ENCODE data around the gene HOXC11. TPM values are rescaled to one million over a fixed set of nuclear protein-coding genes. Genes with fewer than 3 reads are reported as not detected.

The HOXC11 gene
- polyA plus RNA-seq, 4 donors, result 0.03 to 1.1 (median 0.63) TPM

DNA sequence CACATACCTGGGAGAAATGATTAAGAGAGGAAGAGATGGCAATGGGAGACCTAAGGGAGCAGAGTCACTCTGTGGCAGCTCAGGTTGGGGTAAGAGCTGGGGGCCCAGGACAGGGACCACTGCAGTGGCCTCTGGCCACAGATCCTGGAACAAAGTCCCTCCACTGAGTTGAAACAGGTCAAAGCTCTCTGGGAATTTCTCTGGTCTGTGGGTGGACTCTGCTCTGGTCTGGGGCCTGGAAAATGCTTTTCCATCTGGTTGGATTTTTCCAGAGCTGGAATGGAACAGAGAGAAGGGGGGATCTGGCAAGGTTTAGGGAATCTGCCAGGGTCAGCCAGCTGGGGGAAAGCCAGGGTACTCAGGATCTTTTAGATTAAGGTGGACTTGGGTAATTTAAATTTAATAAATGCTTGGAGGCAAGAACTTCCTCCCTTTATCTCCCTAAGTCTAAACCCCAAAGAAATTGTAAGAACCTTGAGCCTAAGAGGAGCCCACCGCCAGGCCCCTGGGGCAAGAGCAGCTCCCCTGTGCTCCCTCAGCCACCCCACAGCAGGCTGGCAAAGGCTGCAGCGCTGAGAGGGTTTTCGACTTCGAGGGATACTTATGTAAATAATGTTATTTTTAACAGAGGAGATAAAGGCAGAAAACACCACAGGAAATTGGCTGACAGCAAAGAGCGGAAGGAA lies 15.8 kb downstream of the HOXC11 start:
- DNase-seq, result peak in 1 of 2 donors; percentile 33
- Histone ChIP-seq H3K27ac (ENCODE audit: low read depth in 1 of 3, low read length in 2 of 3) (no peak overlapping the region), H3K36me3 (ENCODE audit: control insufficient read depth in 3 of 3, insufficient read depth in 2 of 3, low read depth in 1 of 3, low read length in 3 of 3) (no peaks in the 10 kb centered on the region), H3K4me1 (ENCODE audit: control insufficient read depth in 3 of 3, insufficient read depth in 2 of 3, low read depth in 1 of 3, low read length in 2 of 3) (peaks cover 3 to 32% (median 5%) of the 10 kb centered on the region in 3 donors), H3K27me3 (ENCODE audit: control insufficient read depth in 3 of 3, insufficient read depth in 3 of 3, low read length in 3 of 3) (peaks cover 7 to 99% (median 70%) of the 10 kb centered on the region in 3 donors), H3K9me3 (ENCODE audit: control insufficient read depth in 2 of 2, insufficient read depth in 1 of 2, low read depth in 1 of 2, low read length in 1 of 2) (peaks cover 0 to 4% of the 10 kb centered on the region in 2 donors), H3K4me3 (ENCODE audit: low read depth in 1 of 3, low read length in 3 of 3) (no peak overlapping the region)
- WGBS, 3 donors, result 7 to 10% (median 8%) methylated on average over 5 of the region's 5 CpGs
- FAIRE-seq, result no peak

DNA sequence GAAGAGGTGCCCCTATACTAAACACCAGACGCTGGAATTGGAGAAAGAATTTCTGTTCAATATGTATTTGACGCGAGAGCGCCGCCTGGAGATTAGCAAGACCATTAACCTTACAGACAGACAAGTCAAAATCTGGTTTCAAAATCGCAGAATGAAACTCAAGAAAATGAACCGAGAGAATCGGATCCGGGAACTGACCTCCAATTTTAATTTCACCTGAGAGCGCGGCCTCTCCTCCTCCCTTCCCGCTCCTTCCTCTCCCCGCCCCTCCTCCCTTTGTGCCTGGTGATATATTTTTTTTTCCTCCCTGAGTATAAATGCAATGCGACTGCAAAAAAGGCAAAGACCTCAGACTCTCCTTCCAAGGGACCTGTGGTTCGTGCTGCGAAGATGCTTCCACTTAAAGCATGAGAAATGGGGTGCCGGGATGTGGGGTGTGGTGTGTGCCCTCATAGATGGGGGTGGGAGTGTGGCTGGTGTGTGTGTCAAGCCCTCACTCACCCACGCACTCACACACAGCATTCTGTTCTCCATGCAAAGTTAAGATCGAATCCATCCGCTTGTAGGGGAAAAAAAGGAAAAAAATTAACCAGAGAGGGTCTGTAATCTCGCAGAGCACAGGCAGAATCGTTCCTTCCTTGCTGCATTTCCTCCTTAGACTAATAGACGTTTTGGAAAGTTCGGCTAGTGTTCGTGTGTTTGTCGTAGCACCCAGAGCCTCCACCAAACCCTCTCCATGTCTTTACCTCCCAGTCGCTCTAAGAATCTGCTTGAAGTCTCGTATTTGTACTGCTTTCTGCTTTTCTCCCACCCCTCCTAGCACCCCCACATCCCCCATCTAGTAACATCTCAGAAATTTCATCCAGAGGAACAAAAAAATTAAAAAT lies 16.5 kb downstream of the HOXC11 start:
- peaks cover 0 to 4% of the 10 kb centered on the region in 2 donors for H3K9me3 ChIP-seq (ENCODE audit: control insufficient read depth in 2 of 2, insufficient read depth in 1 of 2, low read depth in 1 of 2, low read length in 1 of 2)
- H3K4me3 ChIP-seq (ENCODE audit: low read depth in 1 of 3, low read length in 3 of 3), result no peak overlapping the region
- FAIRE-seq (no peak), DNase-seq (peak; percentile 56 to 71)
- WGBS, 3 donors, result 3 to 5% (median 4%) methylated on average over 28 of the region's 28 CpGs
- peaks cover 7 to 99% (median 70%) of the 10 kb centered on the region in 3 donors for H3K27me3 ChIP-seq (ENCODE audit: control insufficient read depth in 3 of 3, insufficient read depth in 3 of 3, low read length in 3 of 3)
- peaks cover 5 to 38% (median 6%) of the 10 kb centered on the region in 3 donors for H3K4me1 ChIP-seq (ENCODE audit: control insufficient read depth in 3 of 3, insufficient read depth in 2 of 3, low read depth in 1 of 3, low read length in 2 of 3)
- no peak overlapping the region for H3K27ac ChIP-seq (ENCODE audit: low read depth in 1 of 3, low read length in 2 of 3)
- H3K36me3 ChIP-seq (ENCODE audit: control insufficient read depth in 3 of 3, insufficient read depth in 2 of 3, low read depth in 1 of 3, low read length in 3 of 3), result no peaks in the 10 kb centered on the region

DNA sequence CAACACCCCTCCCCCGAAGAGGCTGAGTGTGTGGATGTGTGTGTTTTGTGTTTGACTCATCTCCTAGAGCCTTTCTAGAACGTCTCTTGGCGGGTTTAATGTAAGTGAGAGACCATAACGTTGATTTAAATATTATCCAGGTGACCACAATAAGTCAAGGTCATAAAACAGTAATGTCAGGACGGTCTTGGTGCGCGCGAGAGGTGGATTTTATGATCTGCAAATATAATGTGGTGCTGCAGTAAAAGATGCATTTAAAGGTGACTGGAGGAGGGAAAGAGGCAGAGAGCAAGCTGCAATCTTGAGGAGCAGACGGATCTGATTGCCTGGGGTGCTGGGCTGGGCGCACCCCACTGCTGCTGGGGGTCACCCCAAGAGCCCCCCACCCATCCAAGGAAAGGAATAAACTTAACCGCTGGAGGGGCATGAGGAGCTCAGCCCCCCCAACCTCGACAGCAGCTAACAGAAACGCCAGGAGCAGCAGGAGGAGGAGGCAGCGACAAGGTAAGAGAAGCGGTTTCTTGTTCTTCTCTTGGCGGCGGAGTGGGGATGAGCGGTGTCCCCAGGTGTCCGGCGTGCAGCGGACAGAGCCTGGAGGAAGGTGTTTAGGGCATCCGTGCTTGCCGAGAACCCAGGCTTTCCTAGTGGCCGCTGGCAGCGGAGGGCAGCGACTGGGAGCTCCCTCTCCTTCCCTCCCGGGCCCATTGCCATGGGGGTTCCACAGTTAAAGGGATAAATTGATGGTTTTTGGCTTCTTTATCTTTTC lies 17.6 kb downstream of the HOXC11 start:
- DNase-seq (peak in 1 of 2 donors; percentile 32), FAIRE-seq (no peak)
- Histone ChIP-seq H3K4me1 (ENCODE audit: control insufficient read depth in 3 of 3, insufficient read depth in 2 of 3, low read depth in 1 of 3, low read length in 2 of 3) (peaks cover 4 to 43% (median 8%) of the 10 kb centered on the region in 3 donors), H3K4me3 (ENCODE audit: low read depth in 1 of 3, low read length in 3 of 3) (no peak overlapping the region), H3K27me3 (ENCODE audit: control insufficient read depth in 3 of 3, insufficient read depth in 3 of 3, low read length in 3 of 3) (peaks cover 7 to 100% (median 73%) of the 10 kb centered on the region in 3 donors), H3K9me3 (ENCODE audit: control insufficient read depth in 2 of 2, insufficient read depth in 1 of 2, low read depth in 1 of 2, low read length in 1 of 2) (peaks cover 0 to 4% of the 10 kb centered on the region in 2 donors), H3K36me3 (ENCODE audit: control insufficient read depth in 3 of 3, insufficient read depth in 2 of 3, low read depth in 1 of 3, low read length in 3 of 3) (no peaks in the 10 kb centered on the region), H3K27ac (ENCODE audit: low read depth in 1 of 3, low read length in 2 of 3) (no peak overlapping the region)
- WGBS, 3 donors, result 3 to 7% (median 4%) methylated on average over 27 of the region's 27 CpGs

DNA sequence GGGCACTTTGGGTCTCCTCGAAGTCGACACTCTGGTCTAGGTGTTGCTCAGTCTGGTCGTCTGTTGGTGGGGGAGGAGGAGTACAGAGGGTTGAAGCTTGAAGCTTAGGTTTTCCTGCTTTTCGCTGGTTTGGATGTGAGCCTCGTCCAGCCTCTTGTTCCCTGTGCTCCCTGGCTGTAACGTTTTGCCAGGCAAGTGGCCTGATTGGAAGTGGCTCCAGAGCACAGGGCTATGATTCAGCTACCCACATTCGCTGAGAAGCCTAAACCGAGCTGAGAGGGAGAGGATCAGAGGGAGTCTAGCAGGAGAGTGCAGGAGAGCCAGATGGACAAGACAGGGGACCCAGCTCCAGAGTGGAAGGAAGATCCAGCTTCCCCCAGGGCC lies 18.1 kb downstream of the HOXC11 start:
- Histone ChIP-seq H3K27me3 (ENCODE audit: control insufficient read depth in 3 of 3, insufficient read depth in 3 of 3, low read length in 3 of 3) (peaks cover 7 to 100% (median 71%) of the 10 kb centered on the region in 3 donors), H3K9me3 (ENCODE audit: control insufficient read depth in 2 of 2, insufficient read depth in 1 of 2, low read depth in 1 of 2, low read length in 1 of 2) (no peaks in the 10 kb centered on the region), H3K27ac (ENCODE audit: low read depth in 1 of 3, low read length in 2 of 3) (no peak overlapping the region), H3K36me3 (ENCODE audit: control insufficient read depth in 3 of 3, insufficient read depth in 2 of 3, low read depth in 1 of 3, low read length in 3 of 3) (no peaks in the 10 kb centered on the region), H3K4me3 (ENCODE audit: low read depth in 1 of 3, low read length in 3 of 3) (no peak overlapping the region), H3K4me1 (ENCODE audit: control insufficient read depth in 3 of 3, insufficient read depth in 2 of 3, low read depth in 1 of 3, low read length in 2 of 3) (peaks cover 4 to 44% (median 4%) of the 10 kb centered on the region in 3 donors)
- WGBS, 3 donors, result 4 to 7% (median 4%) methylated on average over 8 of the region's 8 CpGs
- FAIRE-seq (no peak), DNase-seq (no peak)

DNA sequence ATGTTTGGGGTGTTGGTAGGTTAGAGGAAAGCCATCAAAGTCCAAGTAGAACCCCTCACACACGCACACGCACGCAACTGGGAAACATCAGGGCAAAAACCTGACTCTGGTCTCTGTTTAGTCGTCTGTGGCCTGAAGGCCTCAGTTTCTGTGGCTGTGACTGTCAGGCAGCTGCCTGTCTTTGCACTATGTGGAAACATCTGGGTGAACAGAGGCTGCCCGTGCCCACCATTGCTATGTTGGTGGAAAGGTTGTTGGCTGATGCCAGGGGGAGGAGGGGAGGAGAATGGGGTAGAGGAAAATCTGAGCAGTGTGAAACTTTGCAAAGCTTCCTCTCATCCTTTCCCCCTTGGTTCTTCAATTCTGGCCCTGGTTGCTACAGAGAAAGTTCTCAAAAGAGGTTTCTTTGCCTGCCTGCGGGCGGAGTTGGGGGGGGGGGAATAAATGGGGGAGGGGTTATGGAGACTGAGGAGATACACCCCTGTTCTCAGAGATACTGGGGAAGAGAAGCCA lies 19.5 kb downstream of the HOXC11 start:
- Histone ChIP-seq H3K9me3 (ENCODE audit: control insufficient read depth in 2 of 2, insufficient read depth in 1 of 2, low read depth in 1 of 2, low read length in 1 of 2) (peaks cover 0 to 3% of the 10 kb centered on the region in 2 donors), H3K36me3 (ENCODE audit: control insufficient read depth in 3 of 3, insufficient read depth in 2 of 3, low read depth in 1 of 3, low read length in 3 of 3) (no peaks in the 10 kb centered on the region), H3K4me1 (ENCODE audit: control insufficient read depth in 3 of 3, insufficient read depth in 2 of 3, low read depth in 1 of 3, low read length in 2 of 3) (peaks cover 4 to 40% (median 4%) of the 10 kb centered on the region in 3 donors), H3K4me3 (ENCODE audit: low read depth in 1 of 3, low read length in 3 of 3) (no peak overlapping the region), H3K27me3 (ENCODE audit: control insufficient read depth in 3 of 3, insufficient read depth in 3 of 3, low read length in 3 of 3) (peaks cover 7 to 100% (median 72%) of the 10 kb centered on the region in 3 donors), H3K27ac (ENCODE audit: low read depth in 1 of 3, low read length in 2 of 3) (no peak overlapping the region)
- DNase-seq (no peak), FAIRE-seq (no peak)
- 25 to 40% (median 25%) methylated on average over 7 of the region's 7 CpGs for WGBS, 3 donors

DNA sequence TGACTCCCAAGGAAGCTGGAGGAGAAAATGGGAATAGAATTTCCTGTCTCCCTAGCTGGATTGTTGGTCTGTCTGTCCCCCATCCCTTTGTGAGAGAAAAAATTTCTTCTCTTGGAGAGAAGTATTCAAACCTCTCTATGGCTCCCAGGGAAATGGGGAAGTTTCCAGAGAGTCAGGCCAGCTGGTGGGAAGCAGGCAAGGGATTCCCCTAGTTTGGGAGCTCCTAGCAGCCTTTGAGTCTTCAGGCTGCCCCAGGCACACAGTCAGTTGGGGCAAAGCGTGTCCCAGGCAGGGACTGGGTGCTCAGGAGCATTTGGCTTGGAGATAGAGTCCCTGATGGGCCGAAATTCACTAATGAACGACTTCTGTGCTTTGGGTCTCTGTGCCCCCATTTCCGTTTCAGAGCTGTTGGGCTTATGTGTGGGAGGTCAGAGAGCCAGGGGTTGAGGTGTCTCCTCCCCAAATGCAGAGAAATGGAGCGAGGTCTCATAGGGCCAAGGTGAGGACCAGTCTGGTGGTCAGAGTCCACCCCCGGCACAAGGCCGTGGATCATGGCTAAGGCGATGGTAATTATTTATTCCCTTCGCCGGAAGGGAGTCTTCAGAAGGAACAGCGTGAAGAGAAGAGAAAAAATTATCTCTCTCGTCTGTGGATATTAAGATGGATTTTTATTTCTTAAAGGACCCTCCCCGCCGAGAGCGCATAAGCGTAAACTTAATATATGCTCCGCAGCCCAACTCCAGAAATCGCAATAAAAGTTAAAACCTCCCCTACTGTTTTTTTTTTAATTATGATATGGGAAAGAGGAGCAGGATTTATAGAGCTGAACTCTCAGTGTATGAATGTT lies 20.5 kb downstream of the HOXC11 start:
- Histone ChIP-seq H3K4me3 (ENCODE audit: low read depth in 1 of 3, low read length in 3 of 3) (no peak overlapping the region), H3K27ac (ENCODE audit: low read depth in 1 of 3, low read length in 2 of 3) (no peak overlapping the region), H3K4me1 (ENCODE audit: control insufficient read depth in 3 of 3, insufficient read depth in 2 of 3, low read depth in 1 of 3, low read length in 2 of 3) (peaks cover 4 to 34% (median 4%) of the 10 kb centered on the region in 3 donors), H3K9me3 (ENCODE audit: control insufficient read depth in 2 of 2, insufficient read depth in 1 of 2, low read depth in 1 of 2, low read length in 1 of 2) (peaks cover 0 to 3% of the 10 kb centered on the region in 2 donors), H3K36me3 (ENCODE audit: control insufficient read depth in 3 of 3, insufficient read depth in 2 of 3, low read depth in 1 of 3, low read length in 3 of 3) (no peaks in the 10 kb centered on the region), H3K27me3 (ENCODE audit: control insufficient read depth in 3 of 3, insufficient read depth in 3 of 3, low read length in 3 of 3) (peaks cover 7 to 100% (median 76%) of the 10 kb centered on the region in 3 donors)
- WGBS, 3 donors, result 22 to 32% (median 27%) methylated on average over 18 of the region's 18 CpGs
- no peak for FAIRE-seq
- no peak for DNase-seq

DNA sequence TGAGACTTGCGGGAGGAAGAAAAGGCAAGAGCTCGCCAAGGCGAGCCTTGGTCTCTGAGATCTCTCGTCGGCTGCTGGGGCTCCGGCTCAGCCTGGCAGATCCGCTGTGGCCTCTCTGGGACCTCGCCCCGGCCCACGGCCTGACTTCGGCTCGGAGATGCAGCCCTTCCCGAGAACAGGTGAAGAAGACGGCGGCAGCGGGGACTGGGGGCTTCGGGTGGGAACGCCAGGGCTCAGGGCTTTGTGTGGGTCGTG lies 21.0 kb downstream of the HOXC11 start:
- peaks cover 7 to 100% (median 75%) of the 10 kb centered on the region in 3 donors for H3K27me3 ChIP-seq (ENCODE audit: control insufficient read depth in 3 of 3, insufficient read depth in 3 of 3, low read length in 3 of 3)
- no peak overlapping the region for H3K27ac ChIP-seq (ENCODE audit: low read depth in 1 of 3, low read length in 2 of 3)
- no peaks in the 10 kb centered on the region for H3K36me3 ChIP-seq (ENCODE audit: control insufficient read depth in 3 of 3, insufficient read depth in 2 of 3, low read depth in 1 of 3, low read length in 3 of 3)
- peaks cover 4 to 29% (median 4%) of the 10 kb centered on the region in 3 donors for H3K4me1 ChIP-seq (ENCODE audit: control insufficient read depth in 3 of 3, insufficient read depth in 2 of 3, low read depth in 1 of 3, low read length in 2 of 3)
- peak in 1 of 2 donors; percentile 37 for DNase-seq
- peaks cover 0 to 3% of the 10 kb centered on the region in 2 donors for H3K9me3 ChIP-seq (ENCODE audit: control insufficient read depth in 2 of 2, insufficient read depth in 1 of 2, low read depth in 1 of 2, low read length in 1 of 2)
- FAIRE-seq, result no peak
- no peak overlapping the region for H3K4me3 ChIP-seq (ENCODE audit: low read depth in 1 of 3, low read length in 3 of 3)
- 3 to 7% (median 3%) methylated on average over 19 of the region's 19 CpGs for WGBS, 3 donors

All from small intestine (tissue), 7 donors.